SK-N-SH (cell line): Measurements from ENCODE around the gene SIGLEC1. TPM values are rescaled to one million over a fixed set of nuclear protein-coding genes. Genes with fewer than 3 reads are reported as not detected.

Source experiments
- CTCF ChIA-PET: fragments of 300-600, 350-600 bp; formaldehyde crosslinking; extraction: SDS; loops from one replicate; lab custom pipeline; 2021; lab: Yijun Ruan, JAX
- POLR2A ChIA-PET: fragments of 350-600 bp; sonication (Branson Sonifier 250); formaldehyde crosslinking; extraction: SDS; loops from one replicate; lab custom pipeline; 2020; ENCODE audit warnings: antibody characterized with exemption, inconsistent platforms; lab: Yijun Ruan, JAX
- DNase-seq: peaks from one replicate; pipeline ENCODE4 v3.0.0; 2012
- H2AFZ ChIP-seq: fragments of 200-600 bp; sonication (generic); 2 replicates; pipeline ENCODE4 v1.8.1; 2016; ENCODE audit warnings: antibody characterized with exemption, mild to moderate bottlenecking, low read depth
- H3F3A ChIP-seq: fragments of 200-600 bp; sonication (generic); replicated peaks from 2 replicates; pipeline ENCODE3; 2016; ENCODE audit warnings: antibody characterized with exemption, mild to moderate bottlenecking; ENCODE audit not compliant: insufficient read depth
- H3K27ac ChIP-seq, 2 experiments: fragments of 200-500 bp in 1 of 2; fragments of 200-600 bp in 1 of 2; sonication (Bioruptor generic) in 1 of 2; sonication (generic), shearing (Covaris generic) in 1 of 2; 2 replicates each; pipeline versions ENCODE4 v1.5.1 to v1.6.1; 2014 to 2016; ENCODE audit warnings: low read depth in 2 of 2, inconsistent platforms in 1 of 2, low read length in 1 of 2, mild to moderate bottlenecking in 1 of 2, mixed read lengths in 1 of 2
- H3K27me3 ChIP-seq: fragments of 200-600 bp; sonication (generic), shearing (Covaris generic); 2 replicates; pipeline ENCODE4 v1.6.1; 2016; ENCODE audit warnings: mixed run types; ENCODE audit not compliant: insufficient read depth
- H3K36me3 ChIP-seq, 2 experiments: fragments of 200-500 bp in 1 of 2; fragments of 200-600 bp in 1 of 2; sonication (Bioruptor generic) in 1 of 2; sonication (generic) in 1 of 2; replicated peaks in 1 of 2; 2 replicates each; pipeline versions ENCODE3 to v1.5.1; 2014 to 2016; ENCODE audit warnings: low read length in 1 of 2, mild to moderate bottlenecking in 1 of 2; ENCODE audit not compliant: insufficient read depth in 2 of 2, control insufficient read depth in 1 of 2
- H3K4me1 ChIP-seq, 2 experiments: fragments of 200-500 bp in 1 of 2; fragments of 200-600 bp in 1 of 2; sonication (Bioruptor generic) in 1 of 2; sonication (generic), shearing (Covaris generic) in 1 of 2; 2 replicates each; pipeline versions ENCODE4 v1.5.1 to v1.6.1; 2014 to 2016; ENCODE audit warnings: low read depth in 1 of 2, low read length in 1 of 2, mixed run types in 1 of 2; ENCODE audit not compliant: insufficient read depth in 2 of 2, control insufficient read depth in 1 of 2
- H3K4me2 ChIP-seq: fragments of 200-600 bp; sonication (generic), shearing (Covaris generic); 2 replicates; pipeline ENCODE4 v1.6.1; 2017; ENCODE audit warnings: mixed run types
- H3K4me3 ChIP-seq, 2 experiments: fragments of 200-500 bp in 1 of 2; fragments of 200-600 bp in 1 of 2; sonication (Bioruptor generic) in 1 of 2; sonication (generic), shearing (Covaris generic) in 1 of 2; 2 replicates each; pipeline versions ENCODE4 v1.5.1 to v1.8.1; 2014 to 2016; ENCODE audit warnings: low read depth in 2 of 2, inconsistent platforms in 1 of 2, low read length in 1 of 2, mild to moderate bottlenecking in 1 of 2, mixed read lengths in 1 of 2, moderate library complexity in 1 of 2
- H3K79me2 ChIP-seq: fragments of 200-600 bp; sonication (generic); 2 replicates; pipeline ENCODE4 v1.8.1; 2017; ENCODE audit warnings: mild to moderate bottlenecking; ENCODE audit not compliant: insufficient read depth
- H3K9ac ChIP-seq: fragments of 200-600 bp; sonication (generic); 2 replicates; pipeline ENCODE4 v1.6.1; 2017; ENCODE audit warnings: mixed run types
- H3K9me2 ChIP-seq: fragments of 200-600 bp; sonication (generic); 2 replicates; pipeline ENCODE4 v1.6.1; 2017; ENCODE audit warnings: mixed run types
- H3K9me3 ChIP-seq: fragments of 200-600 bp; sonication (generic); 2 replicates; pipeline ENCODE4 v1.6.1; 2017; ENCODE audit warnings: mixed run types, mild to moderate bottlenecking, moderate library complexity
- H4K20me1 ChIP-seq: fragments of 200-600 bp; sonication (generic); 2 replicates; pipeline ENCODE4 v1.6.1; 2017; ENCODE audit warnings: mild to moderate bottlenecking, mixed run types; ENCODE audit not compliant: insufficient read depth
- CHD2 ChIP-seq: fragments of 150-350 bp; IDR thresholded peaks from 2 replicates; pipeline ENCODE4 v1.6.1; 2018; ENCODE audit warnings: low read length; ENCODE audit not compliant: partially characterized antibody
- ELF1 ChIP-seq: IDR thresholded peaks from 2 replicates; pipeline ENCODE4 v1.4.0; 2012
- EP300 ChIP-seq, 2 experiments: IDR thresholded peaks; 2 replicates each; pipeline versions ENCODE4 v1.4.0 to v1.6.1; 2012; ENCODE audit warnings: borderline replicate concordance in 1 of 2, low read depth in 1 of 2, low read length in 1 of 2
- FOSL2 ChIP-seq: IDR thresholded peaks from 2 replicates; pipeline ENCODE4 v1.4.0; 2012; ENCODE audit warnings: low read depth, mild to moderate bottlenecking, moderate library complexity, borderline replicate concordance
- FOXJ3 ChIP-seq: sonication (generic); formaldehyde crosslinking; IDR thresholded peaks from 2 replicates; pipeline ENCODE4 v1.5.1; 2020; ENCODE audit warnings: mild to moderate bottlenecking, missing genetic modification reagents
- GATA2 ChIP-seq: sonication (generic); formaldehyde crosslinking; IDR thresholded peaks from 2 replicates; pipeline ENCODE4 v1.5.0; 2020; ENCODE audit warnings: mild to moderate bottlenecking, missing genetic modification reagents
- MEF2A ChIP-seq: IDR thresholded peaks from 2 replicates; pipeline ENCODE4 v1.4.0; 2012; ENCODE audit warnings: low read depth, borderline replicate concordance
- MXI1 ChIP-seq: IDR thresholded peaks from 2 replicates; pipeline ENCODE4 v1.6.1; 2012; ENCODE audit warnings: mild to moderate bottlenecking, low read depth, low read length, improper control_type of control experiment
- NFIC ChIP-seq: IDR thresholded peaks from 2 replicates; pipeline ENCODE4 v1.4.0; 2012; ENCODE audit warnings: borderline replicate concordance
- NRF1 ChIP-seq: IDR thresholded peaks from 2 replicates; pipeline ENCODE4 v1.6.1; 2012; ENCODE audit warnings: low read depth, mild to moderate bottlenecking, low read length
- POLR2AphosphoS5 ChIP-seq: IDR thresholded peaks from 2 replicates; pipeline ENCODE4 v1.6.1; 2012; ENCODE audit warnings: low read depth, low read length
- RAD21 ChIP-seq: IDR thresholded peaks from 2 replicates; pipeline ENCODE4 v1.6.1; 2012; ENCODE audit warnings: mild to moderate bottlenecking, low read length
- RCOR1 ChIP-seq: fragments of 150-350 bp; IDR thresholded peaks from 2 replicates; pipeline ENCODE4 v1.6.1; 2017; ENCODE audit warnings: antibody characterized with exemption, low read length
- SIN3A ChIP-seq: IDR thresholded peaks from 2 replicates; pipeline ENCODE4 v1.6.1; 2012; ENCODE audit warnings: low read depth, mild to moderate bottlenecking, low read length, moderate library complexity, borderline replicate concordance
- TAF1 ChIP-seq: IDR thresholded peaks from 2 replicates; pipeline ENCODE4 v1.6.1; 2012; ENCODE audit warnings: low read depth, mild to moderate bottlenecking, low read length, moderate library complexity, borderline replicate concordance
- TEAD4 ChIP-seq: IDR thresholded peaks from 2 replicates; pipeline ENCODE4 v1.4.0; 2012; ENCODE audit warnings: mild to moderate bottlenecking, borderline replicate concordance; ENCODE audit not compliant: insufficient read depth
- YY1 ChIP-seq: IDR thresholded peaks from 2 replicates; pipeline ENCODE4 v1.4.0; 2012; ENCODE audit warnings: low read depth, mild to moderate bottlenecking
- WGBS: methylation state at CpG from one replicate; pipeline ENCODE4 v1.1.6; 2017; ENCODE audit warnings: low lambda C conversion rate; 5-methylcytosine and 5-hydroxymethylcytosine counted together
- polyA plus RNA-seq, 3 experiments: library from polyadenylated mRNA; depleted of rRNA; stranded (reverse); fragments of >200 nt; gene quantifications; 2 replicates each; pipeline ENCODE4 v1.2.3, GENCODE V29; 2012
- TF ChIP-seq, protein P1 (sequence below): IDR thresholded peaks from 2 replicates; pipeline ENCODE4 v1.4.0; 2012; ENCODE audit warnings: low read depth, borderline replicate concordance
- TF ChIP-seq, protein P2 (sequence below): IDR thresholded peaks from 2 replicates; pipeline ENCODE4; 2012
- TF ChIP-seq, protein P3 (sequence below): IDR thresholded peaks from 2 replicates; pipeline ENCODE4 v1.4.0; 2012; ENCODE audit warnings: low read depth
- TF ChIP-seq, protein P4 (sequence below): fragments of 150-350 bp; IDR thresholded peaks from 2 replicates; pipeline ENCODE4 v1.6.1; 2016; ENCODE audit warnings: mild to moderate bottlenecking, low read depth, low read length

The SIGLEC1 gene
- polyA plus RNA-seq, 1 of the 3 experiments (the other 2 are of a cell fraction), result not detected

DNA sequence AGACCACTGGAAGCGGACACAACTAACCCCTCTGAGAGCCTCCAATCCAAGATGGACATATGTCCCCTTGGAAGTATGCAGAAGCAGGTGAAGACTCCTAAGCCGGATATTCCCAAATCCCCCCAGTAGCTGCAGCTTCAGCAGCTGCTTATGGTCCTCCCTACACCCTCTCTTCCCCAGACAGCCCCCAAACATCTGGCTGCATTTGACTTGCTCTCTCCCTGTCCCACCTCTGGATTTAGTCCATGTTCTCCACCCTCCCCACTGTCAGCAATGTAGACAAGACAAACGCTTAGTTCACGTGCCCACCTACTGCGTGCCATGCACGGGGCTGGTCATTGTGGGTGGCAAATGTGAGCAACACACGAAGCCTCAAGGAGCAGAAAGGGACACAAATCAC is 26.0 kb downstream of the SIGLEC1 start (continued):
- TF ChIP-seq EP300 (IDR thresholded peaks at IDR 0.05; ENCODE audit: borderline replicate concordance in 1 of 2, low read depth in 1 of 2, low read length in 1 of 2) (no peak), MEF2A (no peak), YY1 (no peak), RCOR1 (no peak), TAF1 (no peak), NFIC (no peak), POLR2AphosphoS5 (no peak), MXI1 (no peak)
- TF ChIP-seq, protein P1, sequence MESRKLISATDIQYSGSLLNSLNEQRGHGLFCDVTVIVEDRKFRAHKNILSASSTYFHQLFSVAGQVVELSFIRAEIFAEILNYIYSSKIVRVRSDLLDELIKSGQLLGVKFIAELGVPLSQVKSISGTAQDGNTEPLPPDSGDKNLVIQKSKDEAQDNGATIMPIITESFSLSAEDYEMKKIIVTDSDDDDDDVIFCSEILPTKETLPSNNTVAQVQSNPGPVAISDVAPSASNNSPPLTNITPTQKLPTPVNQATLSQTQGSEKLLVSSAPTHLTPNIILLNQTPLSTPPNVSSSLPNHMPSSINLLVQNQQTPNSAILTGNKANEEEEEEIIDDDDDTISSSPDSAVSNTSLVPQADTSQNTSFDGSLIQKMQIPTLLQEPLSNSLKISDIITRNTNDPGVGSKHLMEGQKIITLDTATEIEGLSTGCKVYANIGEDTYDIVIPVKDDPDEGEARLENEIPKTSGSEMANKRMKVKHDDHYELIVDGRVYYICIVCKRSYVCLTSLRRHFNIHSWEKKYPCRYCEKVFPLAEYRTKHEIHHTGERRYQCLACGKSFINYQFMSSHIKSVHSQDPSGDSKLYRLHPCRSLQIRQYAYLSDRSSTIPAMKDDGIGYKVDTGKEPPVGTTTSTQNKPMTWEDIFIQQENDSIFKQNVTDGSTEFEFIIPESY, result no peak

DNA sequence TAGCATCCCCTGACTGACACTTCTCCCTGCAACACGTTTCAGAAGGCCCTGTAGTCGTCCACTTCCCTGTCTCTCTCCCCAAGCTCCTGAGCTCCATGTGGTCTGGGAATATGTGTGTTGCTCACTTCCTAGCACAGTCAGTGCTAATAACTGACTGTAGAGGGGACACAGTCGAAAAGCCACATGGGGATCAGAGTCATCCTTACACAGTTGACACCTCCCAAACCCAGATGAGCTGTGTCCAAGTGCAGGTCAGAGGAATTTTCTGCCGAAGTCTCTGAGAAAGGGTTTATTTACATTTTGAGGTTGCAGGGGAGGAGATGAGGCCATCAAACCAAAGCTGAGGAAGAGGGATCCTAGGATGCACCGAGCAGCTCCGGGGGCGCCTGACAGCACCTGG is 27.1 kb downstream of the SIGLEC1 start:
- Histone ChIP-seq H3K4me2 (no peak overlapping the region), H3K4me1 (peaks cover under 1 to 5% of the 10 kb centered on the region in 2 experiments; a peak in 2 of 4 replicates), H3K4me3 (no peak overlapping the region)
- TF ChIP-seq NRF1 (no peak), TAF1 (no peak), SIN3A (no peak), YY1 (no peak), NFIC (no peak), FOXJ3 (CRISPR knock-in tag) (no peak), RAD21 (no peak), FOSL2 (no peak), ELF1 (no peak), CHD2 (no peak), GATA2 (no peak), TEAD4 (no peak)
- TF ChIP-seq, protein P2, sequence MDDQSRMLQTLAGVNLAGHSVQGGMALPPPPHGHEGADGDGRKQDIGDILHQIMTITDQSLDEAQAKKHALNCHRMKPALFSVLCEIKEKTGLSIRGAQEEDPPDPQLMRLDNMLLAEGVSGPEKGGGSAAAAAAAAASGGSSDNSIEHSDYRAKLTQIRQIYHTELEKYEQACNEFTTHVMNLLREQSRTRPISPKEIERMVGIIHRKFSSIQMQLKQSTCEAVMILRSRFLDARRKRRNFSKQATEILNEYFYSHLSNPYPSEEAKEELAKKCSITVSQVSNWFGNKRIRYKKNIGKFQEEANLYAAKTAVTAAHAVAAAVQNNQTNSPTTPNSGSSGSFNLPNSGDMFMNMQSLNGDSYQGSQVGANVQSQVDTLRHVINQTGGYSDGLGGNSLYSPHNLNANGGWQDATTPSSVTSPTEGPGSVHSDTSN, result no peak
- TF ChIP-seq, protein P3, sequence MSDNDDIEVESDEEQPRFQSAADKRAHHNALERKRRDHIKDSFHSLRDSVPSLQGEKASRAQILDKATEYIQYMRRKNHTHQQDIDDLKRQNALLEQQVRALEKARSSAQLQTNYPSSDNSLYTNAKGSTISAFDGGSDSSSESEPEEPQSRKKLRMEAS, result no peak
- TF ChIP-seq, protein P1, result no peak
- TF ChIP-seq, protein P4, sequence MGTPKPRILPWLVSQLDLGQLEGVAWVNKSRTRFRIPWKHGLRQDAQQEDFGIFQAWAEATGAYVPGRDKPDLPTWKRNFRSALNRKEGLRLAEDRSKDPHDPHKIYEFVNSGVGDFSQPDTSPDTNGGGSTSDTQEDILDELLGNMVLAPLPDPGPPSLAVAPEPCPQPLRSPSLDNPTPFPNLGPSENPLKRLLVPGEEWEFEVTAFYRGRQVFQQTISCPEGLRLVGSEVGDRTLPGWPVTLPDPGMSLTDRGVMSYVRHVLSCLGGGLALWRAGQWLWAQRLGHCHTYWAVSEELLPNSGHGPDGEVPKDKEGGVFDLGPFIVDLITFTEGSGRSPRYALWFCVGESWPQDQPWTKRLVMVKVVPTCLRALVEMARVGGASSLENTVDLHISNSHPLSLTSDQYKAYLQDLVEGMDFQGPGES, result no peak
- TF ChIP-seq, all 33 proteins: peak for 0
- H3K9ac ChIP-seq, result no peak overlapping the region
- H3K27me3 ChIP-seq, result no peaks in the 10 kb centered on the region
- H3K9me3 ChIP-seq, result no peaks in the 10 kb centered on the region
- ChIA-PET CTCF (interaction anchor here (1.0 to 5.3 kb wide), 4 partner anchors 8 to 135 kb away, joined by 3 to 49 read pairs (median 16); partner anchors contain the start of gene AP5S1), POLR2A (no interaction called here)
- DNase-seq, result no peak
- H3F3A ChIP-seq, result no peaks in the 10 kb centered on the region
- H2AFZ ChIP-seq, result no peak overlapping the region
- H4K20me1 ChIP-seq, result no peaks in the 10 kb centered on the region
- no peaks in the 10 kb centered on the region for H3K79me2 ChIP-seq
- no peak overlapping the region for H3K27ac ChIP-seq
- 57% methylated on average over 7 of the region's 7 CpGs for WGBS
- no peaks in the 10 kb centered on the region for H3K36me3 ChIP-seq
- no peaks in the 10 kb centered on the region for H3K9me2 ChIP-seq
